ENCODE measurements around the gene FZR1. TPM values are rescaled to one million over a fixed set of nuclear protein-coding genes. Genes with fewer than 3 reads are reported as not detected.

FZR1 gene
- polyA plus RNA-seq, 2 of the 4 experiments (the other 2 are of a cell fraction), result 13.9 to 18.1 TPM

- TF ChIP-seq EP300 (IDR thresholded peaks at IDR 0.05) (no peak), NR3C1 (IDR thresholded peaks at IDR 0.05) (no peak), MAZ (IDR thresholded peaks at IDR 0.05; ENCODE audit: borderline replicate concordance, low read depth, low read length) (no peak), NPAS2 (CRISPR knock-in tag; IDR thresholded peaks at IDR 0.05; ENCODE audit: borderline replicate concordance) (no peak)
- no peak overlapping the region for H3K4me3 ChIP-seq
- no peak overlapping the region for H3K27ac ChIP-seq
- DNase-seq (ENCODE audit: low read depth in 1 of 2, low spot score in 1 of 2) (no peak), FAIRE-seq (no peak), ATAC-seq (no peak)
- no peaks in the 10 kb centered on the region for H3K4me1 ChIP-seq
- ChIA-PET POLR2A (no interaction called here), CTCF (interaction anchor here (0.8 kb wide), 1 partner anchor 44 kb away, joined by 5 read pairs; no protein-coding TSS in a partner anchor)
- 92% methylated on average over 5 of the region's 29 CpGs for WGBS (ENCODE audit: missing lambda C conversion rate)
- no peak overlapping the region for H3K4me2 ChIP-seq
- H3K9me3 ChIP-seq, result no peaks in the 10 kb centered on the region
Measured at GRCh38 chr19:3531716-3532115, 25.6 kb downstream of the FZR1 start.

GRCh38 chr19:3532154-3532786 is 26.2 kb downstream of the FZR1 start:
- no peaks in the 10 kb centered on the region for H3K4me1 ChIP-seq
- TF ChIP-seq BHLHE40 (IDR thresholded peaks at IDR 0.05; ENCODE audit: low read depth, low read length) (no peak), RNF2 (IDR thresholded peaks at IDR 0.05; ENCODE audit: borderline replicate concordance, low read depth) (no peak), HEYL (CRISPR knock-in tag; IDR thresholded peaks at IDR 0.05) (no peak), SREBF2 (IDR thresholded peaks at IDR 0.05) (no peak), RARB (CRISPR knock-in tag; IDR thresholded peaks at IDR 0.05) (no peak), E2F6 (IDR thresholded peaks at IDR 0.05; ENCODE audit: borderline replicate concordance, low read depth) (no peak), BCL3 (IDR thresholded peaks at IDR 0.05) (no peak), ESRRA (IDR thresholded peaks at IDR 0.05; ENCODE audit: borderline replicate concordance, low read length) (no peak), POLR2A (IDR thresholded peaks at IDR 0.05; ENCODE audit: low read length) (no peak), HOXB13 (CRISPR knock-in tag; IDR thresholded peaks at IDR 0.05; ENCODE audit: low read depth) (no peak), CTCF (IDR thresholded peaks at IDR 0.05) (no peak), POLR2AphosphoS2 (conservative IDR thresholded peaks at IDR 0.05; ENCODE audit: low read length) (no peak), CEBPB (IDR thresholded peaks at IDR 0.05) (no peak)
- DNase-seq (ENCODE audit: low read depth in 1 of 2, low spot score in 1 of 2) (no peak), FAIRE-seq (no peak), ATAC-seq (no peak)
- 100% methylated on average over 10 of the region's 33 CpGs for WGBS (ENCODE audit: missing lambda C conversion rate)
- H3K9me3 ChIP-seq, result no peaks in the 10 kb centered on the region
- H3K4me3 ChIP-seq, result no peak overlapping the region
- no peak overlapping the region for H3K4me2 ChIP-seq
- H3K27ac ChIP-seq, result no peak overlapping the region
- POLR2A ChIA-PET, result no interaction called here
- CTCF ChIA-PET, result interaction anchor here (0.8 to 1.2 kb wide), 2 partner anchors 43 to 51 kb away, joined by 3 to 5 read pairs (median 4); no protein-coding TSS in a partner anchor

GRCh38 chr19:3533033-3533432 is 26.9 kb downstream of the FZR1 start:
- DNase-seq (ENCODE audit: low read depth in 1 of 2, low spot score in 1 of 2), result no peak
- WGBS (ENCODE audit: missing lambda C conversion rate), result 97% methylated on average over 6 of the region's 17 CpGs
- Histone ChIP-seq H3K4me3 (no peak overlapping the region), H3K4me2 (no peak overlapping the region), H3K27ac (no peak overlapping the region), H3K9me3 (no peaks in the 10 kb centered on the region), H3K4me1 (no peaks in the 10 kb centered on the region)
- FAIRE-seq, result no peak
- CTCF ChIA-PET, result interaction anchor here (1.2 kb wide), 2 partner anchors 42 to 52 kb away, joined by 3 to 4 read pairs; no protein-coding TSS in a partner anchor
- ATAC-seq, result no peak
- POLR2A ChIA-PET, result no interaction called here
- TF ChIP-seq BHLHE40 (IDR thresholded peaks at IDR 0.05; ENCODE audit: low read depth, low read length) (no peak), RNF2 (IDR thresholded peaks at IDR 0.05; ENCODE audit: borderline replicate concordance, low read depth) (no peak), E2F6 (IDR thresholded peaks at IDR 0.05; ENCODE audit: borderline replicate concordance, low read depth) (no peak), HES2 (IDR thresholded peaks at IDR 0.05) (no peak), SREBF2 (IDR thresholded peaks at IDR 0.05) (no peak), KDM1A (IDR thresholded peaks at IDR 0.05; ENCODE audit: low read depth) (no peak), FOSB (CRISPR knock-in tag; IDR thresholded peaks at IDR 0.05) (no peak), USF2 (IDR thresholded peaks at IDR 0.05) (no peak), MAZ (IDR thresholded peaks at IDR 0.05; ENCODE audit: borderline replicate concordance, low read depth, low read length) (no peak), CEBPB (IDR thresholded peaks at IDR 0.05) (no peak), MAFK (IDR thresholded peaks at IDR 0.05; ENCODE audit: partially characterized antibody) (no peak), MYC (IDR thresholded peaks at IDR 0.05; ENCODE audit: borderline replicate concordance, low read length) (no peak), POLR2AphosphoS2 (conservative IDR thresholded peaks at IDR 0.05; ENCODE audit: low read length) (no peak)

All from A549 (cell line).